ENCODE results near the gene ADGRE2. TPM values are rescaled to one million over a fixed set of nuclear protein-coding genes. Genes with fewer than 3 reads are reported as not detected.

The ADGRE2 gene
- total RNA-seq, 2 donors from 2014 or later = 0.07 TPM

- peaks cover 47% of the 10 kb centered on the region for H3K36me3 ChIP-seq (ENCODE audit: control insufficient read depth, insufficient read depth, low read length)
- TF ChIP-seq, protein P1, sequence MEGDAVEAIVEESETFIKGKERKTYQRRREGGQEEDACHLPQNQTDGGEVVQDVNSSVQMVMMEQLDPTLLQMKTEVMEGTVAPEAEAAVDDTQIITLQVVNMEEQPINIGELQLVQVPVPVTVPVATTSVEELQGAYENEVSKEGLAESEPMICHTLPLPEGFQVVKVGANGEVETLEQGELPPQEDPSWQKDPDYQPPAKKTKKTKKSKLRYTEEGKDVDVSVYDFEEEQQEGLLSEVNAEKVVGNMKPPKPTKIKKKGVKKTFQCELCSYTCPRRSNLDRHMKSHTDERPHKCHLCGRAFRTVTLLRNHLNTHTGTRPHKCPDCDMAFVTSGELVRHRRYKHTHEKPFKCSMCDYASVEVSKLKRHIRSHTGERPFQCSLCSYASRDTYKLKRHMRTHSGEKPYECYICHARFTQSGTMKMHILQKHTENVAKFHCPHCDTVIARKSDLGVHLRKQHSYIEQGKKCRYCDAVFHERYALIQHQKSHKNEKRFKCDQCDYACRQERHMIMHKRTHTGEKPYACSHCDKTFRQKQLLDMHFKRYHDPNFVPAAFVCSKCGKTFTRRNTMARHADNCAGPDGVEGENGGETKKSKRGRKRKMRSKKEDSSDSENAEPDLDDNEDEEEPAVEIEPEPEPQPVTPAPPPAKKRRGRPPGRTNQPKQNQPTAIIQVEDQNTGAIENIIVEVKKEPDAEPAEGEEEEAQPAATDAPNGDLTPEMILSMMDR (conservative IDR thresholded peaks at IDR 0.05) = no peak
- peak; percentile 16 for DNase-seq
- Mint-ChIP-seq H3K36me3 (ENCODE audit: low read depth) (peaks cover 91% of the 10 kb centered on the region), H3K9me3 (peaks cover 95% of the 10 kb centered on the region), H3K27ac (no peak overlapping the region), H3K27me3 (ENCODE audit: insufficient read depth) (no peaks in the 10 kb centered on the region), H3K4me1 (no peaks in the 10 kb centered on the region), H3K4me3 (no peak overlapping the region)
- no peak overlapping the region for H3K9ac ChIP-seq (ENCODE audit: extremely low read depth, low read length, poor library complexity, severe bottlenecking)
- peaks cover 66% of the 10 kb centered on the region for H3K9me3 ChIP-seq (ENCODE audit: control insufficient read depth, low read length)
- H3K4me1 ChIP-seq (ENCODE audit: control insufficient read depth, insufficient read depth, low read length) = no peaks in the 10 kb centered on the region
- no peak overlapping the region for H3K4me3 ChIP-seq (ENCODE audit: low read length)
- no peak overlapping the region for H3K27ac ChIP-seq (ENCODE audit: low read depth, low read length)
- WGBS, 2 experiments (ENCODE audit: insufficient coverage in 1 of 2, insufficient read length in 1 of 2) = 88 to 93% methylated on average over 3 to 4 of the region's 4 CpGs
- no peaks in the 10 kb centered on the region for H3K27me3 ChIP-seq (ENCODE audit: control insufficient read depth, insufficient read depth, low read length, poor library complexity, severe bottlenecking)
Measured at GRCh38 chr19:14715841-14716240, 62.5 kb downstream of the ADGRE2 start.

GRCh38 chr19:14704450-14704849 is 73.9 kb downstream of the ADGRE2 start:
- H3K36me3 Mint-ChIP-seq (ENCODE audit: low read depth) = peaks cover 88% of the 10 kb centered on the region
- Histone ChIP-seq H3K36me3 (ENCODE audit: control insufficient read depth, insufficient read depth, low read length) (peaks cover 73% of the 10 kb centered on the region), H3K9me3 (ENCODE audit: control insufficient read depth, low read length) (peaks cover 10% of the 10 kb centered on the region), H3K27me3 (ENCODE audit: control insufficient read depth, insufficient read depth, low read length, poor library complexity, severe bottlenecking) (no peaks in the 10 kb centered on the region), H3K9ac (ENCODE audit: extremely low read depth, low read length, poor library complexity, severe bottlenecking) (no peak overlapping the region), H3K4me1 (ENCODE audit: control insufficient read depth, insufficient read depth, low read length) (no peaks in the 10 kb centered on the region), H3K4me3 (ENCODE audit: low read length) (no peak overlapping the region), H3K27ac (ENCODE audit: low read depth, low read length) (no peak overlapping the region)
- H3K4me3 Mint-ChIP-seq = no peak overlapping the region
- peaks cover 18% of the 10 kb centered on the region for H3K9me3 Mint-ChIP-seq
- DNase-seq = no peak
- 92 to 95% methylated on average over 5 to 6 of the region's 6 CpGs for WGBS, 2 experiments (ENCODE audit: insufficient coverage in 1 of 2, insufficient read length in 1 of 2)
- no peaks in the 10 kb centered on the region for H3K4me1 Mint-ChIP-seq
- H3K27ac Mint-ChIP-seq = no peak overlapping the region
- H3K27me3 Mint-ChIP-seq (ENCODE audit: insufficient read depth) = no peaks in the 10 kb centered on the region
- TF ChIP-seq, protein P1 (conservative IDR thresholded peaks at IDR 0.05) = no peak

DNA sequence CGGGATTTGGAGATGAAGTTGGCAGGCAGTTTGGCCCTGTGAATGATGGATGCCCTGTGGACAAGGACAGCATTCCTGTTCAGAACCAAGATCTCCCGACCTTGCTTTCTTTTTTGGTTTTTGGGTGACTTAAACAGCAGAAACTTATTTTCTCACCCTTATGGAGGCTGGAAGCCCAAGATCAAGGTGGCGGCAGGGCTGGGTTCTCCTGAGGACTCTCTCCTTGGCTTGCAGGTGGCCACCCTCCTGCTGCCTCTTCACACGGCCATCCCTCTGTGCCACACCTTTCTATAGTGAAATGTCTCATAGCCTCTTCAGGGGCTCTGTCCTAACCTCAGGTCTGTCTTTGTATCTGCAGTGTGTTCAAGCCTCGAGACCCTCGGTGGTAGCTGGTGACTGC is 74.5 kb downstream of the ADGRE2 start:
- DNase-seq = no peak
- Histone ChIP-seq H3K4me1 (ENCODE audit: control insufficient read depth, insufficient read depth, low read length) (no peaks in the 10 kb centered on the region), H3K9me3 (ENCODE audit: control insufficient read depth, low read length) (peaks cover 6% of the 10 kb centered on the region), H3K27ac (ENCODE audit: low read depth, low read length) (no peak overlapping the region), H3K4me3 (ENCODE audit: low read length) (no peak overlapping the region), H3K36me3 (ENCODE audit: control insufficient read depth, insufficient read depth, low read length) (peaks cover 72% of the 10 kb centered on the region), H3K27me3 (ENCODE audit: control insufficient read depth, insufficient read depth, low read length, poor library complexity, severe bottlenecking) (no peaks in the 10 kb centered on the region), H3K9ac (ENCODE audit: extremely low read depth, low read length, poor library complexity, severe bottlenecking) (no peak overlapping the region)
- TF ChIP-seq, protein P1 (conservative IDR thresholded peaks at IDR 0.05) = no peak
- H3K9me3 Mint-ChIP-seq = peaks cover 18% of the 10 kb centered on the region
- WGBS, 2 experiments (ENCODE audit: insufficient coverage in 1 of 2, insufficient read length in 1 of 2) = 88 to 95% methylated on average over 6 of the region's 6 CpGs
- H3K4me3 Mint-ChIP-seq = no peak overlapping the region
- H3K27ac Mint-ChIP-seq = no peak overlapping the region
- H3K4me1 Mint-ChIP-seq = no peaks in the 10 kb centered on the region
- H3K36me3 Mint-ChIP-seq (ENCODE audit: low read depth) = peaks cover 87% of the 10 kb centered on the region
- no peaks in the 10 kb centered on the region for H3K27me3 Mint-ChIP-seq (ENCODE audit: insufficient read depth)

Data from endodermal cell (in vitro differentiated cells).